HepG2 (cell line): ENCODE measurements around the gene INTS7. TPM values are rescaled to one million over a fixed set of nuclear protein-coding genes. Genes with fewer than 3 reads are reported as not detected.

ENCODE experiments used
- CEBPB ChIP-seq: IDR thresholded peaks from 2 replicates; pipeline ENCODE4 v1.6.1; 2011; ENCODE audit warnings: low read depth, low read length, improper control_type of control experiment, borderline replicate concordance
- ETV5 ChIP-seq: IDR thresholded peaks from 2 replicates; pipeline ENCODE4 v1.6.1; 2018; ENCODE audit warnings: missing biosample characterization, missing genetic modification reagents, inconsistent platforms, borderline replicate concordance
- FOXM1 ChIP-seq: sonication (generic); formaldehyde crosslinking; IDR thresholded peaks from 2 replicates; pipeline ENCODE4 v1.5.0; 2020; ENCODE audit warnings: missing genetic modification reagents
- HNF4G ChIP-seq, 2 experiments: sonication (generic) in 1 of 2; formaldehyde crosslinking in 1 of 2; IDR thresholded peaks; 2 replicates each; pipeline versions ENCODE4 v1.4.0 to v1.6.1; 2011 to 2020; ENCODE audit warnings: borderline replicate concordance in 2 of 2, low read depth in 2 of 2, mild to moderate bottlenecking in 2 of 2, low read length in 1 of 2, missing genetic modification reagents in 1 of 2, moderate library complexity in 1 of 2
- JARID2 ChIP-seq: sonication (generic); formaldehyde crosslinking; IDR thresholded peaks from 2 replicates; pipeline ENCODE4 v1.8.1; 2023; ENCODE audit warnings: missing genetic modification reagents, inconsistent platforms; ENCODE audit not compliant: insufficient replicate concordance
- KDM3A ChIP-seq: IDR thresholded peaks from 2 replicates; pipeline ENCODE4 v1.6.1; 2018; ENCODE audit warnings: low read depth, missing compliant biosample characterization
- MIER2 ChIP-seq: IDR thresholded peaks from 2 replicates; pipeline ENCODE4 v1.6.1; 2016; ENCODE audit warnings: missing biosample characterization, missing genetic modification reagents
- MXI1 ChIP-seq: IDR thresholded peaks from 3 replicates; pipeline ENCODE4 v1.6.1; 2012; ENCODE audit warnings: low read depth, low read length, inconsistent platforms, borderline replicate concordance
- POGK ChIP-seq: sonication (generic); formaldehyde crosslinking; conservative IDR thresholded peaks from 2 replicates; pipeline ENCODE4 v1.8.0; 2022; ENCODE audit warnings: mild to moderate bottlenecking, moderate library complexity, missing genetic modification reagents
- SMAD3 ChIP-seq: sonication (generic); formaldehyde crosslinking; IDR thresholded peaks from 2 replicates; pipeline ENCODE4 v1.4.0; 2020; ENCODE audit warnings: missing genetic modification reagents
- THAP11 ChIP-seq: IDR thresholded peaks from 2 replicates; pipeline ENCODE4 v1.6.1; 2016; ENCODE audit warnings: missing biosample characterization, missing genetic modification reagents
- TSC22D2 ChIP-seq: sonication (generic); formaldehyde crosslinking; IDR thresholded peaks from 2 replicates; pipeline ENCODE4 v1.5.1; 2020; ENCODE audit warnings: missing genetic modification reagents, mild to moderate bottlenecking, borderline replicate concordance
- YY1 ChIP-seq: IDR thresholded peaks from 2 replicates; pipeline ENCODE4 v1.6.1; 2011; ENCODE audit warnings: low read length, low read depth, moderate library complexity, mild to moderate bottlenecking; ENCODE audit not compliant: insufficient read depth, insufficient replicate concordance
- ZNF276 ChIP-seq: sonication (generic); formaldehyde crosslinking; IDR thresholded peaks from 2 replicates; pipeline ENCODE4 v1.4.0; 2020; ENCODE audit warnings: mild to moderate bottlenecking, low read depth, missing genetic modification reagents
- ZNF580 ChIP-seq: IDR thresholded peaks from 2 replicates; pipeline ENCODE4 v1.6.1; 2016; ENCODE audit warnings: low read depth, borderline replicate concordance
- ZNF614 ChIP-seq: IDR thresholded peaks from 2 replicates; pipeline ENCODE4 v1.6.1; 2018; ENCODE audit warnings: missing biosample characterization, missing genetic modification reagents, inconsistent platforms, borderline replicate concordance
- ZNF629 ChIP-seq: sonication (generic); formaldehyde crosslinking; conservative IDR thresholded peaks from 2 replicates; pipeline ENCODE4 v1.5.0; 2020; ENCODE audit warnings: missing genetic modification reagents
- ZNF782 ChIP-seq: sonication (generic); formaldehyde crosslinking; IDR thresholded peaks from 2 replicates; pipeline ENCODE4 v1.4.0; 2020; ENCODE audit warnings: missing genetic modification reagents, mild to moderate bottlenecking, borderline replicate concordance
- ZSCAN12 ChIP-seq: sonication (generic); formaldehyde crosslinking; IDR thresholded peaks from 2 replicates; pipeline ENCODE4 v1.9.0; 2021; ENCODE audit warnings: mild to moderate bottlenecking, missing genetic modification reagents
- ZSCAN25 ChIP-seq: sonication (generic); formaldehyde crosslinking; IDR thresholded peaks from 2 replicates; pipeline ENCODE4 v1.8.0; 2022; ENCODE audit warnings: mild to moderate bottlenecking, missing genetic modification reagents
- polyA plus RNA-seq, 8 experiments: library from polyadenylated mRNA; depleted of rRNA in 3 of 8; stranded (reverse) in 7 of 8; unstranded in 1 of 8; fragments of >200 nt; fragmentation: Illumina TruSeq in 4 of 8; extraction: Trizol in 4 of 8; gene quantifications; 2 replicates each; pipeline versions ENCODE4 v1.2.1 to v1.2.3, GENCODE V29; 2011 to 2016; ENCODE audit warnings: low read depth in 4 of 8, missing spikeins in 1 of 8, mixed read lengths in 1 of 8; ENCODE audit not compliant: insufficient read depth in 1 of 8
- total RNA-seq, 5 experiments: library from RNA; depleted of rRNA; stranded (reverse); fragments of >200 nt; fragmentation: Illumina TruSeq; extraction: Trizol; gene quantifications; 2 replicates each; pipeline ENCODE4 v1.2.3, GENCODE V29; 2016; ENCODE audit warnings: low read depth in 1 of 5
- TF ChIP-seq, protein P1 (sequence below): sonication (generic); formaldehyde crosslinking; IDR thresholded peaks from 2 replicates; pipeline ENCODE4 v1.4.0; 2020; ENCODE audit warnings: missing genetic modification reagents
- TF ChIP-seq, protein P2 (sequence below): sonication (generic); formaldehyde crosslinking; IDR thresholded peaks from 2 replicates; pipeline ENCODE4 v1.4.0; 2020; ENCODE audit warnings: missing genetic modification reagents

The INTS7 gene
- total and polyA plus RNA-seq, 2 of the 13 experiments (the other 11 are each of a cell fraction or from before 2014, with no cell fraction given), result 18.3 to 22.4 TPM

GRCh38 chr1:211944733-211945500, 90.4 kb downstream of the INTS7 start (continued):
- peak; percentile 72; the same call in 1 of the 2 replicates for TF ChIP-seq KDM3A
- 0 out of 2 replicates have a peak, but pooled peaks have one; percentile 56 for TF ChIP-seq ZSCAN12 (CRISPR knock-in tag)
- peak; percentile 16; the same call in 1 of the 2 replicates for TF ChIP-seq ZNF629 (CRISPR knock-in tag)
- TF ChIP-seq ZSCAN25 (CRISPR knock-in tag), result 0 out of 2 replicates have a peak, but pooled peaks have one; percentile 33
- TF ChIP-seq, protein P1, sequence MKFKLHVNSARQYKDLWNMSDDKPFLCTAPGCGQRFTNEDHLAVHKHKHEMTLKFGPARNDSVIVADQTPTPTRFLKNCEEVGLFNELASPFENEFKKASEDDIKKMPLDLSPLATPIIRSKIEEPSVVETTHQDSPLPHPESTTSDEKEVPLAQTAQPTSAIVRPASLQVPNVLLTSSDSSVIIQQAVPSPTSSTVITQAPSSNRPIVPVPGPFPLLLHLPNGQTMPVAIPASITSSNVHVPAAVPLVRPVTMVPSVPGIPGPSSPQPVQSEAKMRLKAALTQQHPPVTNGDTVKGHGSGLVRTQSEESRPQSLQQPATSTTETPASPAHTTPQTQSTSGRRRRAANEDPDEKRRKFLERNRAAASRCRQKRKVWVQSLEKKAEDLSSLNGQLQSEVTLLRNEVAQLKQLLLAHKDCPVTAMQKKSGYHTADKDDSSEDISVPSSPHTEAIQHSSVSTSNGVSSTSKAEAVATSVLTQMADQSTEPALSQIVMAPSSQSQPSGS (CRISPR knock-in tag), result 0 out of 2 replicates have a peak, but pooled peaks have one; percentile 44
- peak; percentile 71; the same call in 1 of the 2 replicates for TF ChIP-seq SMAD3
- TF ChIP-seq, protein P2, sequence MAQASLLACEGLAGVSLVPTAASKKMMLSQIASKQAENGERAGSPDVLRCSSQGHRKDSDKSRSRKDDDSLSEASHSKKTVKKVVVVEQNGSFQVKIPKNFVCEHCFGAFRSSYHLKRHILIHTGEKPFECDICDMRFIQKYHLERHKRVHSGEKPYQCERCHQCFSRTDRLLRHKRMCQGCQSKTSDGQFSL, result peak; percentile 35; the same call in 1 of the 2 replicates
- TF ChIP-seq ZNF276 (CRISPR knock-in tag), result peak; percentile 38; the same call in 1 of the 2 replicates
- peak; percentile 65; the same call in 1 of the 2 replicates for TF ChIP-seq POGK (CRISPR knock-in tag)
- TF ChIP-seq MIER2 (CRISPR knock-in tag), result 0 out of 2 replicates have a peak, but pooled peaks have one; percentile 55
- peak; percentile 28; the same call in 1 of the 3 replicates for TF ChIP-seq MXI1
- peak; percentile 81 for TF ChIP-seq ETV5 (CRISPR knock-in tag)
- 0 out of 2 replicates have a peak, but pooled peaks have one; percentile 67 for TF ChIP-seq TSC22D2 (CRISPR knock-in tag)
- no peak for TF ChIP-seq FOXM1 (CRISPR knock-in tag)
- TF ChIP-seq CEBPB, result peak; percentile 68; the same call in 1 of the 2 replicates
- no peak for TF ChIP-seq ZNF782 (CRISPR knock-in tag)
- peak; percentile 73 for TF ChIP-seq THAP11 (CRISPR knock-in tag)
- TF ChIP-seq HNF4G (IDR thresholded peaks at IDR 0.05; ENCODE audit: borderline replicate concordance, low read depth, low read length), result no peak
- TF ChIP-seq HNF4G (CRISPR knock-in tag; IDR thresholded peaks at IDR 0.05; ENCODE audit: borderline replicate concordance, low read depth), result no peak
- TF ChIP-seq ZNF614 (CRISPR knock-in tag), result peak; percentile 85; the same call in 1 of the 2 replicates
- peak; percentile 79; the same call in 1 of the 2 replicates for TF ChIP-seq ZNF580
- TF ChIP-seq YY1, result peak; percentile 47
- TF ChIP-seq JARID2 (CRISPR knock-in tag), result peak; percentile 26
